Measurements from ENCODE around the gene NUDT4B.
"Not testable (repeated sequence)": the region's sequence is repeated elsewhere in the genome, so short reads cannot be mapped to it uniquely, and the experiment has no call there.

DNA sequence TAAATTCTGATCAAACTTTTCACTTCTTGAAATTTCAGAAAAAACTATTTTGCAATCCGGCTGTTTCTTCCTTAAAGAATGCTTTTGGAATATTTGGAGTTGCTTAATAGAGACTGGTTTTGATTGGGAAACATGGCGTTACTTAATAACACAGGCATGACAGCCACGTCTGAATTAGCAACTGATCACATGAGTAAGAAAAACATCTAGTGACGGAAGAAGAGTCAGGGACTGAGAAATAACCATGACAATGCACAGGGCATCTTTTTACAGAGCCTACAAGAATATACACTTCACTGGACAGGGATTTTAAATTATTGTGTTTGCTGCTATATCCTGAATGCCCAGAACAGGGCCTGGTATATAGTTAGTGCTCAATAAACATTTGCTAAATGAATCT, 25.1 kb downstream of the NUDT4B start:
- TF ChIP-seq POLR2AphosphoS5 (IDR thresholded peaks at IDR 0.05); EP300 (IDR thresholded peaks at IDR 0.05); POLR2A (IDR thresholded peaks at IDR 0.05; ENCODE audit: low read depth): not testable (repeated sequence)
- TF ChIP-seq, protein P1, sequence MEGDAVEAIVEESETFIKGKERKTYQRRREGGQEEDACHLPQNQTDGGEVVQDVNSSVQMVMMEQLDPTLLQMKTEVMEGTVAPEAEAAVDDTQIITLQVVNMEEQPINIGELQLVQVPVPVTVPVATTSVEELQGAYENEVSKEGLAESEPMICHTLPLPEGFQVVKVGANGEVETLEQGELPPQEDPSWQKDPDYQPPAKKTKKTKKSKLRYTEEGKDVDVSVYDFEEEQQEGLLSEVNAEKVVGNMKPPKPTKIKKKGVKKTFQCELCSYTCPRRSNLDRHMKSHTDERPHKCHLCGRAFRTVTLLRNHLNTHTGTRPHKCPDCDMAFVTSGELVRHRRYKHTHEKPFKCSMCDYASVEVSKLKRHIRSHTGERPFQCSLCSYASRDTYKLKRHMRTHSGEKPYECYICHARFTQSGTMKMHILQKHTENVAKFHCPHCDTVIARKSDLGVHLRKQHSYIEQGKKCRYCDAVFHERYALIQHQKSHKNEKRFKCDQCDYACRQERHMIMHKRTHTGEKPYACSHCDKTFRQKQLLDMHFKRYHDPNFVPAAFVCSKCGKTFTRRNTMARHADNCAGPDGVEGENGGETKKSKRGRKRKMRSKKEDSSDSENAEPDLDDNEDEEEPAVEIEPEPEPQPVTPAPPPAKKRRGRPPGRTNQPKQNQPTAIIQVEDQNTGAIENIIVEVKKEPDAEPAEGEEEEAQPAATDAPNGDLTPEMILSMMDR (IDR thresholded peaks at IDR 0.05), result not testable (repeated sequence)
